ENCODE data around the gene CSMD2.

The CSMD2 gene

GRCh38 chr1:33573661-33574060 lies 591.4 kb downstream of the CSMD2 start:
- no peaks in the 10 kb centered on the region for H3K27me3 ChIP-seq (ENCODE audit: insufficient read depth, insufficient read length)
- H3K36me3 ChIP-seq (ENCODE audit: insufficient read depth, insufficient read length, low read length) = no peaks in the 10 kb centered on the region
- no peak overlapping the region for H3K9ac ChIP-seq (ENCODE audit: insufficient read length, low read depth)
- no peaks in the 10 kb centered on the region for H3K9me3 ChIP-seq (ENCODE audit: insufficient read depth, low read length)
- no peak overlapping the region for H3K4me3 ChIP-seq (ENCODE audit: insufficient read length, low read depth)
- DNase-seq (ENCODE audit: low read depth, low spot score) = no peak
- TF ChIP-seq SUZ12 (IDR thresholded peaks at IDR 0.05; ENCODE audit: extremely low read depth, insufficient read depth, insufficient read length) (no peak), YY1 (IDR thresholded peaks at IDR 0.05; ENCODE audit: insufficient read depth, insufficient read length) (no peak), ZNF274 (IDR thresholded peaks at IDR 0.05; ENCODE audit: low read depth, low read length) (no peak)
- peaks cover 3% of the 10 kb centered on the region for H3K4me1 ChIP-seq (ENCODE audit: insufficient read depth, insufficient read length)

GRCh38 chr1:33572387-33572786 lies 592.6 kb downstream of the CSMD2 start:
- no peak for DNase-seq (ENCODE audit: low read depth, low spot score)
- TF ChIP-seq SUZ12 (IDR thresholded peaks at IDR 0.05; ENCODE audit: extremely low read depth, insufficient read depth, insufficient read length) (no peak), YY1 (IDR thresholded peaks at IDR 0.05; ENCODE audit: insufficient read depth, insufficient read length) (no peak), ZNF274 (IDR thresholded peaks at IDR 0.05; ENCODE audit: low read depth, low read length) (no peak)
- Histone ChIP-seq H3K4me3 (ENCODE audit: insufficient read length, low read depth) (no peak overlapping the region), H3K4me1 (ENCODE audit: insufficient read depth, insufficient read length) (peaks cover 3% of the 10 kb centered on the region), H3K36me3 (ENCODE audit: insufficient read depth, insufficient read length, low read length) (no peaks in the 10 kb centered on the region), H3K9me3 (ENCODE audit: insufficient read depth, low read length) (no peaks in the 10 kb centered on the region), H3K9ac (ENCODE audit: insufficient read length, low read depth) (no peak overlapping the region), H3K27me3 (ENCODE audit: insufficient read depth, insufficient read length) (no peaks in the 10 kb centered on the region)

GRCh38 chr1:33569331-33569730 lies 595.7 kb downstream of the CSMD2 start:
- Histone ChIP-seq H3K9me3 (ENCODE audit: insufficient read depth, low read length) (no peaks in the 10 kb centered on the region), H3K9ac (ENCODE audit: insufficient read length, low read depth) (no peak overlapping the region), H3K36me3 (ENCODE audit: insufficient read depth, insufficient read length, low read length) (no peaks in the 10 kb centered on the region), H3K4me3 (ENCODE audit: insufficient read length, low read depth) (no peak overlapping the region), H3K4me1 (ENCODE audit: insufficient read depth, insufficient read length) (no peaks in the 10 kb centered on the region), H3K27me3 (ENCODE audit: insufficient read depth, insufficient read length) (no peaks in the 10 kb centered on the region)
- TF ChIP-seq SUZ12 (IDR thresholded peaks at IDR 0.05; ENCODE audit: extremely low read depth, insufficient read depth, insufficient read length) = no peak
- no peak for TF ChIP-seq YY1 (IDR thresholded peaks at IDR 0.05; ENCODE audit: insufficient read depth, insufficient read length)
- no peak for TF ChIP-seq ZNF274 (IDR thresholded peaks at IDR 0.05; ENCODE audit: low read depth, low read length)
- no peak for DNase-seq (ENCODE audit: low read depth, low spot score)

GRCh38 chr1:33563699-33564098 lies 601.3 kb downstream of the CSMD2 start:
- no peaks in the 10 kb centered on the region for H3K4me1 ChIP-seq (ENCODE audit: insufficient read depth, insufficient read length)
- H3K9me3 ChIP-seq (ENCODE audit: insufficient read depth, low read length) = 0 out of 2 replicates have a peak, but pooled peaks cover 5% of the 10 kb centered on the region
- H3K36me3 ChIP-seq (ENCODE audit: insufficient read depth, insufficient read length, low read length) = no peaks in the 10 kb centered on the region
- no peak overlapping the region for H3K4me3 ChIP-seq (ENCODE audit: insufficient read length, low read depth)
- no peak for DNase-seq (ENCODE audit: low read depth, low spot score)
- TF ChIP-seq ZNF274 (IDR thresholded peaks at IDR 0.05; ENCODE audit: low read depth, low read length) = no peak
- TF ChIP-seq YY1 (IDR thresholded peaks at IDR 0.05; ENCODE audit: insufficient read depth, insufficient read length) = no peak
- TF ChIP-seq SUZ12 (IDR thresholded peaks at IDR 0.05; ENCODE audit: extremely low read depth, insufficient read depth, insufficient read length) = no peak
- peaks cover 2% of the 10 kb centered on the region for H3K27me3 ChIP-seq (ENCODE audit: insufficient read depth, insufficient read length)
- H3K9ac ChIP-seq (ENCODE audit: insufficient read length, low read depth) = no peak overlapping the region

- no peak for TF ChIP-seq SUZ12 (IDR thresholded peaks at IDR 0.05; ENCODE audit: extremely low read depth, insufficient read depth, insufficient read length)
- no peak for TF ChIP-seq ZNF274 (IDR thresholded peaks at IDR 0.05; ENCODE audit: low read depth, low read length)
- TF ChIP-seq YY1 (IDR thresholded peaks at IDR 0.05; ENCODE audit: insufficient read depth, insufficient read length) = no peak
- Histone ChIP-seq H3K4me3 (ENCODE audit: insufficient read length, low read depth) (no peak overlapping the region), H3K27me3 (ENCODE audit: insufficient read depth, insufficient read length) (peaks cover 2% of the 10 kb centered on the region), H3K9ac (ENCODE audit: insufficient read length, low read depth) (no peak overlapping the region), H3K9me3 (ENCODE audit: insufficient read depth, low read length) (0 out of 2 replicates have a peak, but pooled peaks cover 5% of the 10 kb centered on the region), H3K4me1 (ENCODE audit: insufficient read depth, insufficient read length) (no peaks in the 10 kb centered on the region), H3K36me3 (ENCODE audit: insufficient read depth, insufficient read length, low read length) (no peaks in the 10 kb centered on the region)
- no peak for DNase-seq (ENCODE audit: low read depth, low spot score)
These were observed 602.5 kb downstream of the CSMD2 start for GRCh38 chr1:33562563-33562962.

- H3K27me3 ChIP-seq (ENCODE audit: insufficient read depth, insufficient read length) = peaks cover 2% of the 10 kb centered on the region
These were observed 603.5 kb downstream of the CSMD2 start for GRCh38 chr1:33561576-33561975.

GRCh38 chr1:33560680-33561079 lies 604.4 kb downstream of the CSMD2 start:
- DNase-seq (ENCODE audit: low read depth, low spot score) = no peak
- Histone ChIP-seq H3K9ac (ENCODE audit: insufficient read length, low read depth) (no peak overlapping the region), H3K27me3 (ENCODE audit: insufficient read depth, insufficient read length) (peaks cover 2% of the 10 kb centered on the region), H3K36me3 (ENCODE audit: insufficient read depth, insufficient read length, low read length) (no peaks in the 10 kb centered on the region), H3K9me3 (ENCODE audit: insufficient read depth, low read length) (0 out of 2 replicates have a peak, but pooled peaks cover 5% of the 10 kb centered on the region), H3K4me1 (ENCODE audit: insufficient read depth, insufficient read length) (no peaks in the 10 kb centered on the region), H3K4me3 (ENCODE audit: insufficient read length, low read depth) (no peak overlapping the region)
- TF ChIP-seq SUZ12 (IDR thresholded peaks at IDR 0.05; ENCODE audit: extremely low read depth, insufficient read depth, insufficient read length) = no peak
- TF ChIP-seq ZNF274 (IDR thresholded peaks at IDR 0.05; ENCODE audit: low read depth, low read length) = no peak
- no peak for TF ChIP-seq YY1 (IDR thresholded peaks at IDR 0.05; ENCODE audit: insufficient read depth, insufficient read length)

More at GRCh38 chr1:33561576-33561975, 603.5 kb downstream of the CSMD2 start:
- H3K4me1 ChIP-seq (ENCODE audit: insufficient read depth, insufficient read length) = no peaks in the 10 kb centered on the region
- TF ChIP-seq SUZ12 (IDR thresholded peaks at IDR 0.05; ENCODE audit: extremely low read depth, insufficient read depth, insufficient read length) (no peak), ZNF274 (IDR thresholded peaks at IDR 0.05; ENCODE audit: low read depth, low read length) (no peak), YY1 (IDR thresholded peaks at IDR 0.05; ENCODE audit: insufficient read depth, insufficient read length) (no peak)
- H3K9ac ChIP-seq (ENCODE audit: insufficient read length, low read depth) = no peak overlapping the region
- H3K36me3 ChIP-seq (ENCODE audit: insufficient read depth, insufficient read length, low read length) = no peaks in the 10 kb centered on the region
- no peak overlapping the region for H3K4me3 ChIP-seq (ENCODE audit: insufficient read length, low read depth)
- H3K9me3 ChIP-seq (ENCODE audit: insufficient read depth, low read length) = 0 out of 2 replicates have a peak, but pooled peaks cover 5% of the 10 kb centered on the region
- no peak for DNase-seq (ENCODE audit: low read depth, low spot score)

All from NT2/D1 (cell line).